Hematopoietic multipotent progenitor cell treated with erythropoietin and hydrocortisone succinate and interleukin-3 and kit ligand, for 15 days (in vitro differentiated cells): Measurements from ENCODE around the gene FBXL17.

Experiments used
- DNase-seq: peaks from one replicate; pipeline ENCODE4 v3.0.0-alpha.2; 2015; ENCODE audit warnings: low spot score

FBXL17 gene

DNA sequence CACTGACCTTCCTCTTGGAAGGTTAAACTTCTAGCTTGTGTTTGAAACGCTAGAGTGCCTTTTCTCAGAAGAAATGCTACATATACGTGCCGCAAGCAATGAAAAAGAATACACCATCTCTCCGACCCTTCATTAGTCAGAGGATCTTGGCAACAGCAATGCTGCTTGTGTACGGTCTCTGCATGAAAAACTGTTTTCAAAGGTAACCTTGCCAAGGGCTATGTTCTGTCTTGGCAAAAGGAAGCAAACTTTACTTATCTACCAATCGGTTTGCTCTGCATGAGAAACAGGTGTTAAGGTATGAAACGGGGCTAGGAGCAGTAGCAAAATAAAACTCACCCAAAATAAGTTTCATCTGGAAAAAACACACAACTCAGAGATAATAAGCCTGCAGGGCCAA is 297.8 kb downstream of the FBXL17 start:
- no peak for DNase-seq

DNA sequence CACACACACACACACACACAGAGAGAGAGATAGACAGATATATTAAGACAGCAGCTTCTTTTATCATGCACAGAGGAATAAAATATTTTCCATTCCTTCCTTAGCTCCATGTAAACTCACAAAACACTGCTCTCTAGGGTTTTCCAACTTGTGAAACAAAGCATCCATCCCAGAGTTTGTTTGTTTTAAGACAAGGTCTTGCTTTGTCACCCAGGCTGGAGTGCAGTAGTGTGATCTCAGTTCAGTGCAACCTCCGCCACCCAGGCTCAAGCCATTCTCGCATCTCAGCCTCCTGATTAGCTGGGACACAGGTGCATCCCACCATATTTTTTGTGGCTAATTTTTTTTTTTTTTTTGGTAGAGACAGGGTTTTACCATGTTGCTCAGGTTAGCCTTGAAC is 298.7 kb downstream of the FBXL17 start:
- no peak for DNase-seq

DNA sequence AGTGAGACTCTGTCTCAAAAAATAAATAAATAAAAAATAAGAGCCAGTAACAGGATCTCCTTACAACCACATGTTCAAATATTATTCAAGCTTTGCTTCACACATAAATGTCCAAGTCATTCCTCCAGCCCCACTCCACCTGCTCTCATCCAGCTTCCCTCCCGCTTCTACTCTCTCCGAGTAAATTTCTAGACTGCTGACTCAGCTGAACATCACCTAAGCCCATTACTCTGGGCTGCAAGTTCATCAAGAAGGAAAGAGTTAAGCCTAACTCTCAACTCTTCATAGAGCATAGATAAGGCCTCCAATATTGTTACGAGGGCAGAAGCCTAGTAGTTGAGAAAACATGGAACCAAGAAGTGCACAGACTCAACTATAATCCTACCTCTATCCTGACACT is 300.2 kb downstream of the FBXL17 start:
- DNase-seq, result no peak

DNA sequence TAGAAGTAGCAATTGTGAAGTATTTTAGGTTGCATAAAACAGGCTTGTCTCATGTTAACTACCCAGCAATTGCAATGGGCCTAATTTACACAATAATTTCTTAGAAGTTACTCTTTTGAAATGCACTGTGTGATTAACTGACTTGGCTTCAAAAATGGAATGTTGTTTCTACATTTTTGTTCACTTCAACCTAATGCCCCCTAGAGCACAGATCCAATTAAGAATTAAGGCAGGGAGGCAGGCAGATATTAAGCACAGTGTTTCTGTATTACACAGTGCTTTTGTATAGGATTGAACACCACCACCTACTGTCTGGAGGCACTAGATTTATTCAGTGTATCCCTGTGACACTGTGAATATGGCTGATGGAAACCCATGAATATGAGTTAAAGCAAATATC is 302.1 kb downstream of the FBXL17 start:
- no peak for DNase-seq

DNA sequence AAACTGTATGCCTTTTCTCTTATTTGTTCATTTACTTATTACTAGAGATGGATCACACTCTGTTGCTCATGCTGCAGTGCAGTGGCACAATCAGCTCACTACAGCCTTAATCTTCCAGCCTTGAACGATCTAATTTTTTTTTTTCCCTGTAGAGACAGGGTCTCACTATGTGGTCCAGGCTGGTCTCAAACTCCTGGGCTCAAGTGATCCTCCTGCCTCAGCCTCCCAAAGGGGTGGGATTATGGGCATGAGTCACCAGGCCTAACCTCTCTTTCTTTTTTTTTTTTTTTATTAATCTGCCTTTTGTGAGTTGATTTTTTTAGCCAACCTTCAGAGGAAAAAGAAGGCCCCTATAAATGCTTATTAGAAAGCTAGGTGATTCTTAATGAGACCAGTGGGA is 303.0 kb downstream of the FBXL17 start:
- DNase-seq, result no peak

DNA sequence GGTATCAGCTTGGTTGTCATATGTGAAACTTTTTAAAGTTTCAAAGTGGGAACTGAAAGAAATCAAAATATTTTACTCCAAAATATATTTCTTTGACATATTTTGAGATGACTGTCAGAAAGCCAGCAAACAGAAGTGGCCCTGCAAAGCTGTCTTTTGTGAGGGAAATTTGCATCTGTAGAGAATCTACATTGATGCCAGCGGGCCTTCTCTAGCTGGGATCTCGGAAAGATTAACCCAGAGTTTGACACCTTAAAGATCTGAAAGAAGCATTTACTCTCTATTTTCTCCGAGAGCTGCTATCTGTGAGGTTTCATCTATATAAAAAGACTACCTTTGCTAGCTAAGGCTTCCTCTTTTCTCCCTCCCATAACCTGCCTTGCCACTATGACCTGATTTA is 303.6 kb downstream of the FBXL17 start:
- no peak for DNase-seq

GRCh38 chr5:108074626-108075025 is 307.3 kb downstream of the FBXL17 start:
- DNase-seq, result no peak

GRCh38 chr5:108064302-108064701 is 317.6 kb downstream of the FBXL17 start:
- no peak for DNase-seq

DNA sequence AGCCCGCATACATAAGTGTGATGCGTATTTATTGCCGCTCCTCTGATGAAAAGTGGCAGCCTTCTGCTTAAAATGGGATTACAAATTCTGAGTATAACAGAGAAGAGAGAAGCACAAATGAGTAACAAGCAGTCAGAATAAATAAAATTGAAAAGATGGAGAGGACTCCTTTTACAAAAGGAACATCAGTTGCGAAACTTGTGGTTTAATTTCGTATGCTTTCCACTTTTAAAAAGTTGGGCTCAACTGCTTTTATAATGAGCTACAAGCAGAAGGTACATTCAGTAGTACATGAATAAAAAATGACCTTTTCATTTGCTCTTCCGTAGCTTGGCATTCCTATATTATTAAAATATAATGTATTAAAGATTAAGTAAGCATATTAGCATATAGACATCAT is 320.0 kb downstream of the FBXL17 start:
- DNase-seq, result no peak

GRCh38 chr5:108060340-108060739 is 321.6 kb downstream of the FBXL17 start:
- DNase-seq, result no peak

GRCh38 chr5:108059334-108059733 is 322.6 kb downstream of the FBXL17 start:
- DNase-seq, result no peak

- DNase-seq, result no peak
These were observed 327.5 kb downstream of the FBXL17 start for GRCh38 chr5:108054349-108054748.

GRCh38 chr5:108046955-108047670 is 334.8 kb downstream of the FBXL17 start:
- no peak for DNase-seq

DNA sequence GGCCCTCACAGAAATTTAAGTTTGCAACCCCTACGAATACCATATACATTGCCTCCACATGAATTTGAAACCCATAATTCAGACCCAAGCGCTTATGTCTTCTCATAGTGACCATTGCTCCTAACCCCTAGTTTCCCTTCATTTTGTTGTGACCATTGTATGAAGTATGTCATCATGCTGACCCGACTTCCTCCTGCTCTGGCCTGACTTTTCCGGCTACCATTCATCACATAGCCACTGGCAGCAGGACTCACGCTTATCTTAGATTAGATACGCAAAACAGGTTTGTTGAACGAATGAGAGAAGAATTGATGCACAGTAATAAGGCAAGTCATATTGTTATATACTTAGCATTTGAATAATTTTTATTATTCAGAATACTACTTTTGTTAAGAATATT is 345.4 kb downstream of the FBXL17 start:
- no peak for DNase-seq

DNA sequence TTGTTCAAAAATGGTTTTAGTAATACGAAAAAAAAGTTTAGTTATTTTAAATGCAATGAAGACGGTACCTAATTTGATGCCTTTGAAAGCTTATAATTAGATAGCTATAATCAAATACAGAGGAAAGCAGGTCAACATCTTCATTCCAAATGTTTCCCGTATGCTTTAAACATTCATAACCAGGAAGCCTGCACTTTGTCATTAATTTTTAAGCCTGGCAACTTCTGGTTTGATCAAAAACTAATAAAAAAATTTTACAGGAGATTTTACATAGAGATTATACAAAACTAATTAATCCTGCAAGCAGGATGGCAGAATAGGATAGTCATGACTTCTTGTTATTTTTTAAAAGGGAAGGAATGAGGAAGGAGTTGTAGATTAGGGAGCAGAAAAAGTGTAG is 353.0 kb downstream of the FBXL17 start:
- DNase-seq, result no peak

- DNase-seq, result no peak
These were observed 353.5 kb downstream of the FBXL17 start for GRCh38 chr5:108028412-108028811.

DNA sequence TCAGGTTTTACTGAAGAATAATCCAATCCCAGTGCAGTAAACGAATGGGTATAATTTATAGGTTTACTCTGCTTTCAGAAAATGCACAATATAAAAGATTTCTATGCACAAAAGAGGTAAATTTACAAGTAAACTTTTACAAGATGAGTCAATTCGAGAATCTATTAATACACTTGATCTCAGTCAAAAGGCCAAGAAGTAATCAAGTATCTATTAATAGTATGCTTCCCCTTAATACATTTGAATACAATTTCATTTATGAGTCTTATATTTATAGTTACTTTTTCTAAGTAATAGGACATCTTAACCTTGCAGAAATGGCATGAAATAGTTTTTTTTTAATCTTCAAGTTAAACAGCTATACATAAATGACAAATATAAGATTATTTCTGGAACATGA is 355.9 kb downstream of the FBXL17 start:
- DNase-seq, result no peak

DNA sequence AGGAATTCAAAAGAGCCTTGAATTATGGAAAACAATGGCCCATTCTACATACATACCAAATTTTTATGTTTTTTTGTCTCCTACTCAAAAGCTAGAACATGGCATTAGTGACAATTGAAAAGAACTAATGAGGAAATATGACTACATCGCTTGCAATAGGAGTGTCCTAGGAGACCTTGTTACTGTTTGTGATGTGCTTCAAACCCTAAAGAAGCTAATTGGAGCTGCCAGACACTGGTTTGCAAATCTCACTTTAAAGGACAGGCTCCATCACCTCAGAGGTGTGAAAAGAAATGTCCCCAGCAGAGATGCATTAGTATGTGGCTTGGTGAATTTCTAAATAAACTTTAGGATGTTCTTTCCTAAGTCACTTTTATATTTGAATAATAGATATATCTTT is 356.9 kb downstream of the FBXL17 start:
- no peak for DNase-seq

GRCh38 chr5:108016101-108016500 is 365.8 kb downstream of the FBXL17 start:
- no peak for DNase-seq

DNA sequence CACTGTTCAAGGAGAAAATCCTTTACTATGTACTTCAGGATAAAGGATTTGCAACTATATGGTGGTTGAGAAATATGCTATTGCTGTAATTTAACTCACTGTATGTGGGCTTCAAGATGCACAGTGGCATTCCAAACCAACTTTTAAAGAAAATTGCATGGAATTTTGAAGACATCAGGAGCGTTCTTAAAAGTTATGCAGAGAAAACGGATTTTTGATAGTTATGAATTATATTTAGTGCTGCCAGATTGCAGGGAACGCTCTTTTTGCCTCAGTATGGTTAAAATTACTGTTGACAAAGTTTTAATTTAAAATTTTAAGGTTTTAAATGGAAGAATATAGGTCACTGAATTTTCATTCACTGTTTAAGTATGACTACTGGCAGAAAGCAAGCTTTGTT is 375.1 kb downstream of the FBXL17 start:
- DNase-seq, result no peak

GRCh38 chr5:108003178-108003577 is 378.7 kb downstream of the FBXL17 start:
- DNase-seq, result peak; percentile 4

DNA sequence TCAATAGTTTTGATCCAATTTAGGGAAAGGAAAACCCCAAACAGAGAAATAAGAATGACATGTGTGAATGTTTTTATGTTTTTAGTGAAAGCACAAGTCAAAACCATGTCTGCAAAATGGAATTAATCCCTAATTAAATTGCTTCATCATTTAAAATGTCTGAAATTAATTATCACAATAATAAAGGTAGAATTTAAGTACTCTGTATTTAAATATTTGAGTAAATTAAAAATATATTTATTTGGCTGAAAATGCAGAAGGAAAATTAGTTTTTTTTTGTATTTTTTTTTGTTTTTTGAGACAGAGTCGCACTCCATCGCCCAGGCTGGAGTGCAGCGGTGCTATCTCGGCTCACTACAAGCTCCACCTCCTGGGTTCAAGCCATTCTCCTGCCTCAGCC is 380.7 kb downstream of the FBXL17 start:
- no peak for DNase-seq

DNA sequence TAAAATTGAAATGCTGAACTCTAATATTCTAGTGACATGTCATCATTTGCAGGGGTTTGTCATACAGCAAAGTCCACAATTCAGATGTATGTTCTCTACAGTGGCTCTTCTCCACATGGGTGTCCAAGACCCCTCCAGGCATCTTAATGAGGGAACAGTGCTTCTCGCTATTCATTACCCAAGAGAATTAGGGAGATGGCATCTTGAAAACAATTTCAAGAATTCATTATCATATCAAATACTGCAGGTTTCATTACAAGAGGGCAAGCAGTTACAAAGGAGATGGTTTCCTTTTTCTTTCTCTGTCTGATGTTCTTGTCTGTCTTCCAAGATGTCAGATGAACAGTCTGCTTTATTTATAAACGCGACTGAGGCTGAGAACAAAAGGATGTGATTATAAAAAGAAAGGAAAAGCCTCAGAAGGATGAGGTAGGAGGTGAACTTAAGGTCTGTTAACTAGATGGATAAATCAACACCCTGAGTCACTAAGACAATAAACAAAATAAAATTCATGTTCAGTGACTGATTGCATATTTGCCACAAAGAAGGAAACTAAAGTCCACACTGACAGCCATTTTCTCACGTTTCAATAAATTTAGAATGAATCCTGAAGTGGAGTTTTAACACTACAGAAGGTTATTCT is 384.4 kb downstream of the FBXL17 start:
- DNase-seq, result no peak

GRCh38 chr5:107993341-107993740 is 388.6 kb downstream of the FBXL17 start:
- no peak for DNase-seq
